Activated T-cell treated with anti-CD3 and anti-CD28 coated beads, Interleukin-2, amount 50 U/mL, for 72 hours (primary cell): ENCODE results near the gene TRIO. TPM values are rescaled to one million over a fixed set of nuclear protein-coding genes. Genes with fewer than 3 reads are reported as not detected.

ENCODE experiments used
- ATAC-seq, 2 donors: fragments of 150-1000 bp; cut with Tn5 transposase; replicated peaks in 1 of 2; 2 replicates each; pipeline ENCODE4 v1.10.0; 2021; ENCODE audit warnings: moderate library complexity in 2 of 2, mild to moderate bottlenecking in 1 of 2
- DNase-seq, 2 donors: peaks; one replicate each; pipeline ENCODE4 v3.0.0; 2021 to 2022; ENCODE audit warnings: mixed read lengths in 1 of 2
- H3K27ac Mint-ChIP-seq: one replicate; pipeline ENCODE4 v1.8.0; 2022; ENCODE audit warnings: mild to moderate bottlenecking, moderate library complexity, mixed read lengths
- H3K27me3 Mint-ChIP-seq: one replicate; pipeline ENCODE4 v1.8.0; 2022; ENCODE audit warnings: low read depth, mixed read lengths
- H3K36me3 Mint-ChIP-seq, 2 donors: one replicate each; pipeline ENCODE4 v1.8.0; 2022; ENCODE audit warnings: mixed read lengths in 2 of 2, mild to moderate bottlenecking in 1 of 2; ENCODE audit not compliant: insufficient read depth in 2 of 2
- H3K4me1 Mint-ChIP-seq: one replicate; pipeline ENCODE4 v1.8.0; 2022; ENCODE audit warnings: low read depth, mixed read lengths
- H3K4me3 Mint-ChIP-seq, 2 donors: one replicate each; pipeline ENCODE4 v1.8.0; 2022; ENCODE audit warnings: mild to moderate bottlenecking in 2 of 2, mixed read lengths in 2 of 2, moderate library complexity in 2 of 2
- H3K9me3 Mint-ChIP-seq, 2 donors: one replicate each; pipeline ENCODE4 v1.8.0; 2022; ENCODE audit warnings: mixed read lengths in 2 of 2
- total RNA-seq, 2 donors: library from RNA; stranded (reverse); gene quantifications; one replicate each; pipeline ENCODE4 v1.2.3, GENCODE V29; 2022

The TRIO gene
- total RNA-seq, 2 donors from 2014 or later = 13.2 to 14.0 TPM

DNA sequence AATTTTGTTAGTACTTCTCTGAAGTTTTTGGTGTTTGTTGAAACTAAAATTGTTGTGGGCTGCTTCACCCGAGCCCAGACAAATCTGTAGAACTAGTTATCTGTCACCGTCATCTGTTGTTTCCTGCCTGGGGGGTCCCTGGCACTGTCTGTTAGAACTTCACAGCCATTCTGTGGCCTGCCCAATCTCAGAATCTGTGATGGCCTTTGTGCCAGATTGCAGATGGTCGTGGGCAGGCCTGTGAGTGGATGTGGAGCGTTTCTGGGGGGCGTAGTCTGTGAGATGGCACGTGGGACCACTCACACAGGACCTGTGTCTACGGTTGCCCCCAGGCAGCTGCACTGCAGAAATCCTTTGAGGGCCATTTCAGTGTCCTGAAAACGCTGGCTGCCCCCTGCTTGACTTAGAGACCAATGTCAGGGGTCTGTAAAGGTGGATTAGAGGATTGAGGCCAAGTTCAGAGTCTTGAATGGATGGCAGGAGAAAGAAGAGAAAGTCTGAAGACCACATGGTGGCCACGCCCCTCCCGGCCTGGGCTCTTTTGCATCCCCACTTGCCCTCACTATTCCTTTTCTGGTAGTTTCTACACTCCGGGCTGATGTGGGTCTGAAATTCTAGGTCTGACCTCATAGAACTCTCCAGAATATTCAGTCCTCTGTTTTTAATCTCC is 38.3 kb downstream of the TRIO start:
- DNase-seq (no peak), ATAC-seq (no peak)
- Mint-ChIP-seq H3K4me1 (no peaks in the 10 kb centered on the region), H3K9me3 (no peaks in the 10 kb centered on the region), H3K36me3 (no peaks in the 10 kb centered on the region), H3K4me3 (no peak overlapping the region), H3K27me3 (no peaks in the 10 kb centered on the region), H3K27ac (no peak overlapping the region)

DNA sequence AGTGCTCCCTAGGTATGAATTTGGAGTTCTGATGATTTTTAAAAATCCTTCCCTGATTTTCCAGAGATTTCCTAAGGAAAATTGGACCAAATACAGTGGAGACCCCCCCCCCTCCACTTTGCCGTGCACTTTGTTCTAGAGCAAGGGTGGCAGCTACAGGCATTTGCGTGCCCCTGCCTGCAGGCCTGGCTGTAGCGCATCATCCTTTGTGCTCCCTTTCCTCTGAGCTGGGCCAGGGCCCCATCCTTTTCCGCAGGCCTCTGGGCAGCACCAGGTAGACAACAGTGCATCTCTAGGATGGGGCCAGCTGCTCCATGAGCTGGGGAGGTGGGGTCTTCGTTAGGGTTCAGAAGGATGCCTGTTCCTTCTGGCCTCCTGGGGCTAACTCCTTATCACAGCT is 39.6 kb downstream of the TRIO start:
- no peak overlapping the region for H3K27ac Mint-ChIP-seq
- H3K9me3 Mint-ChIP-seq = no peaks in the 10 kb centered on the region
- no peak overlapping the region for H3K4me3 Mint-ChIP-seq
- ATAC-seq (no peak), DNase-seq (no peak)
- H3K4me1 Mint-ChIP-seq = no peaks in the 10 kb centered on the region
- no peaks in the 10 kb centered on the region for H3K27me3 Mint-ChIP-seq
- no peaks in the 10 kb centered on the region for H3K36me3 Mint-ChIP-seq

DNA sequence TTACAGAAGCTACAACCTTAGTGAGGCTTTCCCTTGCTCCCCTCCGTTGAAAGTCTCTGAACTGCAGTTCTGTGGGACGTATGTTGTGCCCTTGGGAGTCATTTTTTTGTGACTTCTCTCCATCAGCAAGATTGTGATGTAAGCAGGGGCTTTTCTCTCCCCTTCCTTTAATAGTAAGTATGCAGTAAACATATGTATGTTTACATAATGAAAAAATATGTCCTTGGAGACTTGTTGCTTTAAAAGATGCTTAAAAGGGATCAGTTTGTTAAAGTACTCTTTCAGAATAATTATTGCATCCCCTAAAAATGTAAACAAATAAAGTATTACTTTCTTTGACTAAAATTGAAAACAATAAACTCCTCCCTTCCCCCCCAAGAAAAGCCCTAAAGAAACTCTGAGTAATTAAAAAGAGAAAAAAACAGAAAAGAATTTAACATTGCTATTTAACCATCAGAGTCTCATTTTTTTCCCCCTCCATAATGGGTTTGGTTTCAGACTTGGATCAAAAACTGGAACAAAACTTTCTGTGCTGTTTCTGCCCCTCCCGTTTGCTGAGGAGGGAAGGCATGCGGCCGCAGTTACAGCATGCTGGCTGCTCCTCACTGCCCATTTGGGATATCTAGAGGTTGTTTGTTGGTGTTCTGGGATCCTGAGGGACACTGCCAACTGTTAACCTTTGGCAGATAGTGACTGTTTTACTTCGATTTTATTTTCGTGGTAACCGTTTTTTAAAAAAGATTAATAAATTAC is 40.2 kb downstream of the TRIO start:
- no peak overlapping the region for H3K4me3 Mint-ChIP-seq
- no peak for DNase-seq
- H3K9me3 Mint-ChIP-seq = no peaks in the 10 kb centered on the region
- ATAC-seq = no peak
- H3K27ac Mint-ChIP-seq = no peak overlapping the region
- no peaks in the 10 kb centered on the region for H3K27me3 Mint-ChIP-seq
- H3K4me1 Mint-ChIP-seq = no peaks in the 10 kb centered on the region
- H3K36me3 Mint-ChIP-seq = no peaks in the 10 kb centered on the region

DNA sequence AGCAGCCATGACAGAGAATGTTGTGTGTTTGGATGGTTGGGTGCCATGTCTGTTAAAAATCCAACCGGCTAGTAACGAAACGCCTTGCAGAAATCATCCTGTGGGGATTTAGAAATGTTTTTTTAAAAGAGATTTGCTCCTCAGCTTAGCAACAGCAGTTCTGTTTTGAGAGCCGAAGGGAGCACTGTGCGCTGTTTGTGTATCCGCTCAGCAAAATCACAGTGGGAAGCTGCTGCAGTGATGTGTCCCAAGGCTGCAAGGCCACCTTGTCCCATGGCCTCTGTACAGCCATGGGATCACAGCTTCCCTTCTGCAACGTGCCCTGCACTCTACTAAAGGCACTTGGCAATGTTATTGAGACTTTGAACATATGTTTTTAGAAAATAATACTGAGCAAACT is 40.9 kb downstream of the TRIO start:
- H3K4me1 Mint-ChIP-seq = no peaks in the 10 kb centered on the region
- no peaks in the 10 kb centered on the region for H3K9me3 Mint-ChIP-seq
- no peak for ATAC-seq
- H3K27ac Mint-ChIP-seq = no peak overlapping the region
- no peaks in the 10 kb centered on the region for H3K27me3 Mint-ChIP-seq
- no peak overlapping the region for H3K4me3 Mint-ChIP-seq
- DNase-seq = no peak
- H3K36me3 Mint-ChIP-seq = no peaks in the 10 kb centered on the region

DNA sequence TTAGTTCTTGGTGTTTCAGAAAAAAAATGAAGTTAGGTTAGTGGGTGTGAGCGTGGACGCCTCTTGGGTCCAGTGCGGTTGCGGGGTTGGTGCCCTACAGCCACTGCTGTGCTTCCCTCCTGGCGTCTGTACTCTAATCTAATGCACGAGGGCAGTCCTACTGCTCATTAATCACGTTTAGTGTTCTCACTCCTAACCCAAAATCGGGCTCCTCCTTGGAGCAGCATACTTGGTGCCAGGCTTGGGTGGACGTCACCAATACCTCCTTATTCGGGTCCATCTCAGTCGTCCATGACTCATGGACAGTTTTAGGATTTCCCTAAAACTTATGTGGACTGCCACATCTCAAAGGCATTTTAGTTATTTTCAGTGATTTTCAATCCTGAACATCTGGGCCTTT is 41.6 kb downstream of the TRIO start:
- Mint-ChIP-seq H3K4me3 (no peak overlapping the region), H3K27me3 (no peaks in the 10 kb centered on the region), H3K27ac (no peak overlapping the region), H3K36me3 (no peaks in the 10 kb centered on the region), H3K9me3 (no peaks in the 10 kb centered on the region), H3K4me1 (no peaks in the 10 kb centered on the region)
- DNase-seq = no peak
- ATAC-seq = no peak

DNA sequence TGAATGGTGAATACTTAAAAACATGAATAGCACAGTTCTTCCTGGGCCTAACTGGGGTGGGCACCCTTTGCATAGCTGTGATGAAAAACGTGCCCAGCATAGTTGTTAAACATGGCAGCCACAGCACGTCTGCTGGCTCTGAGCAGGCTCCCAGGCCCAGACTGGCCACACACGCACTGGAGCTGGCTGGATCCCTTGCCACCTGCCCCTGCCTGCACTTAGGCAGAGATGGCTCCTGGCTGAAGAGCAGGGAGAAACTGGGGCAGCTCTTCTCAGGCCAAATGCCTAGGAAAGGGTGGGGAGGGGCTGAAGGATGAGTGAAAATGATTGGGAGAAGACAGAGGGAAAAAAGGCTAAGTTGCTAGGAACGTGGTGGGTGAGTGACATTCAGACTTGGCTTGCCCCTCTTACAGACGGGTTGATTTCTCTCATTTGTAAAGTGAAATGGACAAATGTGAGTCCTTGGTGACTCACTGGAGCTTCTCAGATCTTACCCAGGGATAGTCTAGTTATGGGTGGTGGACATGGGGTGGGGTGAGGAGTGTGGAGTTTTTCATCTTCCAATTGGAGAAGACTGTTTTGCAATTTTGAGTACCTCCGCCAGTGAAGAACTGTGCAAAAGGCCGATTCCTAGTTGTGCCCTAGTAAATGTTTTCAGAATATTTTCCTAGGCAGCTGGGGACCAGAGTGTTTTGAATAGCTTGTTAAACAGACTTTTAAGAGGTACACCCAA is 42.4 kb downstream of the TRIO start:
- H3K4me3 Mint-ChIP-seq = no peak overlapping the region
- no peak for ATAC-seq

DNA sequence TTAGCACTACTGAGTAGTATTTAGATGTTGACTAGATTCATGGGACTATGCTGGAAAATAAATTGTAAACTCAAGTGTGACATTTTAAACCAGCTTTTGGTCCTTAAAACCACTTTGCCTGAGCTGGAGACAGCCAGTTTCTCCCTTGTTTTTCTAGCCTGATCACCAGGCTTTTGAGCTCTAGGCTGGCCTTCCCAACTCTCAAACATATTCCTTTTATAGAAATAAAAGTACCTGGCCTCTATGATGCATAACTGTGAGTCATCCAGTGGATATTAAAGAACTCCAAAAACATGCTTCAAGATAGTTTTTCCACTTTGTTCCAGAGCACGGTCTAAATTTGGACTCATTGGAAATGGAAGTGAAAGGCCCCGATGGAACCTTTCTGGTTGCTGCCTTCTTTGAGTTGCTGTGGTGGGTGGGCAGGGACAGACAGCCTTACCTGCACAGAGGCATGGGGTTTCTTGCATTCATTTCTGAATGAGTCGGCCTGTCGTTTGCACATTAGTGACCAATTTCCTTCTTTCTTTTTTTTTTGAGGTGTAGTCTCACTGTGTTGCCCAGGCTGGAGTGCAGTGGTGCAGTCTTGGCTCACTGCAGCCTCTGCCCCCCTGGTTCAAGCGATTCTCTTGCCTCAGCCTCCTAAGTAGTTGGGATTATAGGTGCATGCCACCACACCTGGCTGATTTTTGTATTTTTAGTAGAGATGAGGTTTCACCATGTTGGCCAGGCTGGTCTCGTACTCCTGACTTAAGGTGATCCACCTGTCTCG is 43.1 kb downstream of the TRIO start:
- no peak for ATAC-seq
- no peak overlapping the region for H3K27ac Mint-ChIP-seq
- no peaks in the 10 kb centered on the region for H3K4me1 Mint-ChIP-seq
- no peaks in the 10 kb centered on the region for H3K9me3 Mint-ChIP-seq
- DNase-seq = no peak
- H3K27me3 Mint-ChIP-seq = no peaks in the 10 kb centered on the region
- no peaks in the 10 kb centered on the region for H3K36me3 Mint-ChIP-seq
- H3K4me3 Mint-ChIP-seq = no peak overlapping the region

More for the DNA sequence above, 42.4 kb downstream of the TRIO start:
- no peaks in the 10 kb centered on the region for H3K9me3 Mint-ChIP-seq
- H3K27me3 Mint-ChIP-seq = no peaks in the 10 kb centered on the region
- H3K27ac Mint-ChIP-seq = no peak overlapping the region
- H3K4me1 Mint-ChIP-seq = no peaks in the 10 kb centered on the region
- no peaks in the 10 kb centered on the region for H3K36me3 Mint-ChIP-seq
- DNase-seq = no peak

DNA sequence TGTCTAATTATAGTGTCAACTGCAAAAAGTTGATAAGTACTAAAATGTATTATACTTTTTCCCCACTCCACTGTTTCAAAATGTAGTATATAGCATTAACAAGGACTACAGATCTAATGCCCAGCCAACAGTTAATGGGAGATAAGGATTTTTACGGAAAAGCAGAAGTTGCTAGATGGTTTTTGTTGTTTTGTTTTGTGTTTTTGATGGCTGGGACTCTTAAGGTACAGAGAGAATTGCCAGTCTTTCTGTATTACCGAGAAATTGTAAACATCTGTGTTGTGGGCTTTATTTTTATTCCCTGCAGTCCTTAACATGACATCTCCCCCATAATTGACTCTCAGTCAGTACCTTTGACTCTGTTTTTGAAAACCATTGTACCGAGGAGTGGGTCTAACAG is 44.0 kb downstream of the TRIO start:
- DNase-seq (no peak), ATAC-seq (no peak)
- Mint-ChIP-seq H3K4me1 (no peaks in the 10 kb centered on the region), H3K27ac (no peak overlapping the region), H3K27me3 (no peaks in the 10 kb centered on the region), H3K36me3 (no peaks in the 10 kb centered on the region), H3K4me3 (no peak overlapping the region), H3K9me3 (no peaks in the 10 kb centered on the region)

DNA sequence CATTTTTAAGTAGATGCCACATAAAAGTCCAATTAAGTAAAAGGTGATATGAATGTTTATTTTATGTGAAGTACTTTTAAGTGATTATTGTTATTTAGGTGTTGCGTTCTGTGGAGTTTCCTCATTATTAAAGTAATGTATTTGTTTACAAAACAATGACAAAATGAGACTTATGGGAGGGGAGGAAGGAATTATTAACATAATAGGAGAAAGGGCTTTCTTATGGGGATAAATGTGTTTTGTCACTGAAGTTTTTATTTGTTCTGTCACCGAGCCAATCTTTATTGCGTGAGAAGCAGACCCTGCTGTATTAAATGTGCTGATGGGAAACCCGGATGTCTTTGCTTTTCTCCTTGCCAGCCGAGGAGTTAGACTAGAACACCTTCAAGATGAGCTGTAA is 44.5 kb downstream of the TRIO start:
- Mint-ChIP-seq H3K9me3 (no peaks in the 10 kb centered on the region), H3K27ac (peak overlapping the region; percentile 83), H3K36me3 (no peaks in the 10 kb centered on the region), H3K27me3 (no peaks in the 10 kb centered on the region), H3K4me1 (no peaks in the 10 kb centered on the region), H3K4me3 (no peak overlapping the region)
- DNase-seq = no peak
- ATAC-seq = no peak

DNA sequence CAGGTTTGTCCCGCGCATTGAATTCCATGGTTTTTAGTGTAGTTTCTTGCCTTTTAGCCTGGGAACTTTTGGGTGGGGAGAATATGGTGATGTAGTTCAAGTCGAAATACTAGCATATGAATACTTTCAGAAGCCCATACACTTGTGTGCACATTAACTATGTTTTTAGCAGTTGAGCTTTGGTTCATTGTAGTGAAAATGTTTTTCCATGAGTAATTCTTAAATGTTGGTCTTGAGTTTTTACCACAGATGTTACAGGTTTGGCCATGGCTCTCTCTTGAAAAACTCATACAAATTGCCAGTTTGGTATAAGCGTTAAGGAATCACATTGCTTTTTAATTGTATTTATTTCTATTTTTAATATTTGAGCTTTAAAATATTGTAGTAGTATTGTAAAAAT is 45.6 kb downstream of the TRIO start:
- H3K27ac Mint-ChIP-seq = no peak overlapping the region
- H3K4me3 Mint-ChIP-seq = no peak overlapping the region
- no peaks in the 10 kb centered on the region for H3K4me1 Mint-ChIP-seq
- DNase-seq (no peak), ATAC-seq (no peak)
- H3K9me3 Mint-ChIP-seq = no peaks in the 10 kb centered on the region
- H3K27me3 Mint-ChIP-seq = no peaks in the 10 kb centered on the region
- H3K36me3 Mint-ChIP-seq = no peaks in the 10 kb centered on the region

DNA sequence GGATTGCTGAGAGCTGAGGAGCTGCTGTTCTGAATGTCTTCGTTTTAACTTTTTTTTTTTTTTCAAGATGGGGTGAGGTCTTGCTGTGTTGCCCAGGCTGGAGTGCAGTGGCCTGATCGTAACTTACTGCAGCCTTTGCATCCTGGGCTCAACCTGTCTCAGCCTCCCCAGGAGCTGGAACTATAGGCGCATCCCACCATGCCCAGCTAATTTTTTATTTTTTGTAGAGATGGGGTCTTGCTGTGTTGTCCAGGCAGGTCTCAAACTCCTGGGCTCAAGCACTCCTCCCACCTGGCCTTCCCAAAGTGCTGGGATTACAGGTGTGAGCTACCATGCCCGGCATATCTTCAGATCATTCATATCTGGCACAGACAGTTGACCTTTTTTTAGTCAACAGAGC is 46.5 kb downstream of the TRIO start:
- no peaks in the 10 kb centered on the region for H3K36me3 Mint-ChIP-seq
- no peak overlapping the region for H3K27ac Mint-ChIP-seq
- DNase-seq = no peak
- H3K27me3 Mint-ChIP-seq = no peaks in the 10 kb centered on the region
- H3K9me3 Mint-ChIP-seq = no peaks in the 10 kb centered on the region
- H3K4me1 Mint-ChIP-seq = no peaks in the 10 kb centered on the region
- ATAC-seq = no peak
- peak overlapping the region in 1 of 2 donors; percentile 36 for H3K4me3 Mint-ChIP-seq

DNA sequence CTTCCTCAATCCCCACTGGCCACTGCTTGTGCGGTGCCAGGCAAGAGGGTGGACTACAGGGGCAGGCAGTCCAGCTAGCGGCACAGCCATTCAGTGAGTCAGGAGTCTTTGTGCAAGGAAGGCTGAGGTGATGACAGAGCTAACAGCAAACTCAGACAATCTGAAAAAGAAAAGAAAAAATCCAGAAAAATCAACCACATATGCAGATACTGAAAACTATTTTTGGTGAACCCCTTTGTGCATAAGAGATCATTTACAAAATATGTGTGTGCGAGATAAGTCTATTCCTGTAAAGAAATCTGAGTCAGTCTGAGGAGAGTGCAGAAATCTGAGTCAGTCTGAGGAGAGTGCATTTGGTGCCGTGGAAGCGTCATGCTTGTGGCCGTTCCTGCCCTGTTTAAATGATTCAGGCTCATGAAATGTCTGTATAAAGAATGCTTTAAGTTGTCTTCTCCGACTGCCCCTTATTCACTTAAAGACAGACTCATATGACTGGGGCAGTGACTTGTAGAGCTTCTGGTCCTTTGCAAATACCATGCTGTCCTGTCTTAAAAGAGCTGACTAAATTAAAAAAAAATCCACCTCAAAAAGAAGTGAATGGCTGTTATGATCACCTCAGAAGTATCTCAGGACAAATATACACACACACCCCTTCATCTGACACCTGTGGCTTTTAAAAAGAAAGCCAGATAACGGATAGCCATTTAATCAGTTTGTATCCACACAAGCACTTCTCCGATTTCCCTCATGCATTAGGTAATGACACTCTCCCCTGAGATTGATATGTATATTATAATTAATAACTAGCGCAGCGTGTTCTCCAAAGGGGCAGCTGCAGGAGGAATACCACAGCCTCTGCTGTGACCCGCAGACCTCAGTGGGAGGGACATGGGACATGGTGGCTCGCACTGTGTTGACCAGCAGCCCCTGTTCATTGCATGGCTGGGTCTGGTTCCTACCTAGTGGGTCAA is 47.3 kb downstream of the TRIO start:
- DNase-seq (no peak), ATAC-seq (peak; percentile 68 to 91)
- no peaks in the 10 kb centered on the region for H3K36me3 Mint-ChIP-seq
- H3K9me3 Mint-ChIP-seq = no peaks in the 10 kb centered on the region
- no peaks in the 10 kb centered on the region for H3K4me1 Mint-ChIP-seq
- peak overlapping the region in 1 of 2 donors; percentile 36 for H3K4me3 Mint-ChIP-seq
- peak overlapping the region; percentile 74 for H3K27ac Mint-ChIP-seq
- no peaks in the 10 kb centered on the region for H3K27me3 Mint-ChIP-seq
